AG10803 (cell line): ENCODE measurements around the gene CDKAL1.

Source experiments
- DNase-seq: peaks from one replicate; pipeline ENCODE4 v3.0.0; 2010; ENCODE audit warnings: low read depth
- H3K4me3 ChIP-seq: 2 replicates; pipeline ENCODE4 v1.5.1; 2011; ENCODE audit warnings: mild to moderate bottlenecking, low read length, control low read depth
- CTCF ChIP-seq: conservative IDR thresholded peaks from 2 replicates; pipeline ENCODE4 v1.5.1; 2011; ENCODE audit warnings: mild to moderate bottlenecking, low read length, control low read depth, inconsistent platforms

Gene CDKAL1

GRCh38 chr6:21277601-21278374 is 743.5 kb downstream of the CDKAL1 start:
- DNase-seq: no peak
- H3K4me3 ChIP-seq: no peak overlapping the region
- no peak for TF ChIP-seq CTCF

- no peak for TF ChIP-seq CTCF
These were observed 744.1 kb downstream of the CDKAL1 start for GRCh38 chr6:21278375-21278745.

GRCh38 chr6:21279619-21280018 is 745.4 kb downstream of the CDKAL1 start:
- no peak overlapping the region for H3K4me3 ChIP-seq
- DNase-seq: no peak
- TF ChIP-seq CTCF: no peak

More at GRCh38 chr6:21278375-21278745, 744.1 kb downstream of the CDKAL1 start:
- DNase-seq: peak; percentile 24
- no peak overlapping the region for H3K4me3 ChIP-seq

- no peak overlapping the region for H3K4me3 ChIP-seq
- DNase-seq: no peak
- TF ChIP-seq CTCF: no peak
These were observed 747.1 kb downstream of the CDKAL1 start for GRCh38 chr6:21281366-21281765.
